ENCODE measurements around the gene WNT9B.
"Not testable (repeated sequence)": the region's sequence is repeated elsewhere in the genome, so short reads cannot be mapped to it uniquely, and the experiment has no call there.

WNT9B gene

DNA sequence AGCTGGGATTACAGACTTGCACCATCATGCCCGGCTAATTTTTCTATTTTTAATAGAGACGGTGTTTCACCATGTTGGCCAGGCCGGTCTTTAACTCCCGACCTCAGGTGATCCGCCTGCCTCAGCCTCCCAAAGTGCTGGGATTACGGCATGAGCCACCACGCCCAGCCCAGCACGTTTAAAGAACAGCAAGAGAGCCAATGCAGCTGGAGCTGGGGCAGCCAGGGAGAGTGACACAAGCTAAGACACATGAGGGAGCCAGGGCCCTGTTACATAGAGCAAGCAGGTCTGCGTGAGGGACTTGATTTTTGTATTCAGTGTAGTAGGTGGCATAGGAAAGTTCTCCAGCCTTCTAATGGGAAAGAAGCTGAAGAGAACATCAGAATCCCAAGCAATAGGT lies 49.9 kb downstream of the WNT9B start:
- H3K27ac ChIP-seq: no peak overlapping the region
- no peak for DNase-seq (ENCODE audit: low read depth, low spot score)

DNA sequence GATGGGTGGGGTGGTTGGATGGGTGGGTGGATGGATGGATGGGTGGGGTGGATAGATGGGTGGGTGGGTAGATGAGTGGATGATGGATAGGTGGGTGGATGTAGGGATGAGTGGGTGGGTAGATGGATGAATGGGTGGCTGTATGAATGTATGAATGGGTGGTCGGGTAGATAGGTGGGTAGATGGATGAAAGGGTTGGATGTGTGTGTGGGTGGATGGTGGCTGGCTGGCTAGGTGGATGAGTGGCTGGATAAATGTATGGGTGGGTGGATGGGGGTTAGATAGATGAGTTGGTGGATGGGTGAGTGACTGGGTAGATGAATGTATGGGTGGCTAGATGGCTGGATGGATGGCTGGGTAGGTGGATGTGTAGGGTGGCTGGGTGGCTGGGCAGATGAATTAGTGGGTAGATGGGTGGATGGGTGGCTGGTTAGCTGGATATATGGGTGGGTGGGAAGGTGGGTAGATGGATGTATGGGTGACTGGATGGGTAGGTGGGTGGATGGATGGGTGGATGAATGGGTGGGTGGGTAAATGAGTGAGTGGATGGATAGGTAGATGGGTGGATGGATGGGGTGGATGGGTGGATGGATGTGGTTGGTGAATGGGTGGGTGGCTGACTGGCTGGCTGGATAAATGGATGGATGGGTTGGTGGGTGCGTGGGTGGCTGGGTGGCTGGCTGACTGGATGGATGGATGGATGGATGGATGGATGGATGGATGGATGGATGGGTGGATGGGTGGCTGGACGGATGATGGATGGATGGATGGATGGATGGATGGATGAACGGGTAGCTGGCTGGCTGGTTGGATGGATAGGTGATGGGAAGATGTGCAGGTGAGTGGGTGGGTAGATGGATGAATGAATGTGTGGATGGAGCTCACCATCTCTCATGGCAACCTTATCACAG lies 52.6 kb downstream of the WNT9B start:
- DNase-seq (ENCODE audit: low read depth, low spot score): no peak
- H3K27ac ChIP-seq: no peak overlapping the region

DNA sequence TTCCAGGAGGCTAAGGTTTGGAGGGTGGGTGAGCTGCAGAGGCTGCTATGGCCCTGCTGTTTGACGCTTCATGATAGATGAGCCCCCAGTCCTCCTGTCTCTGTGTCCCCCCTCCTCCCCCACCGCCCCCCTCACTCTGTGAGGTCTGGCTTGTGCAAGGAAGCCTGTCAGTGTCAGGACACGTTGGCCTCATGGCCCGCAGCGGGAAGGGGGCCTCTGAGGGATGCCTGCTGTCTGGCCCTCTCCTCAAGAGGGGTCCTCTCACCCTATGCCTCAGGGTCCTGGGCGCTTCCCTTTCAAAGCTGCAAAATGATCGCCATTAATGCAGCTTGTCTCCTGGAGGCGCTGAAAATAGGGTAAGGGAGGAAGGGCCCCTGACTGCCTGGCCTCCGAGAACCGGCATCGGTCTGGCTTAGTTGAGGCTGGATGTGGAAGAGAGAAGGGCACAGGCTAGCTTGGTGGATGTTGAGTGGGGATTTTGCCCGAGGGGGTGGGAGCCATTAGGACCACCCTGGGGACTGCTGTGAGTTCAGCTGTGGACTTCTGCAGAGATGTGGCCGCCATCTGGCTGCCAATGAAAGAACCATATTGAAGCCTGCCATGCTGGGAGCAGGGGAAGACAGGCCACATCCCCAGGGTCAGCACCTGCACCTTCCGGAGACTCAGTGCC lies 56.8 kb downstream of the WNT9B start:
- no peak for DNase-seq (ENCODE audit: low read depth, low spot score)
- no peak overlapping the region for H3K27ac ChIP-seq

DNA sequence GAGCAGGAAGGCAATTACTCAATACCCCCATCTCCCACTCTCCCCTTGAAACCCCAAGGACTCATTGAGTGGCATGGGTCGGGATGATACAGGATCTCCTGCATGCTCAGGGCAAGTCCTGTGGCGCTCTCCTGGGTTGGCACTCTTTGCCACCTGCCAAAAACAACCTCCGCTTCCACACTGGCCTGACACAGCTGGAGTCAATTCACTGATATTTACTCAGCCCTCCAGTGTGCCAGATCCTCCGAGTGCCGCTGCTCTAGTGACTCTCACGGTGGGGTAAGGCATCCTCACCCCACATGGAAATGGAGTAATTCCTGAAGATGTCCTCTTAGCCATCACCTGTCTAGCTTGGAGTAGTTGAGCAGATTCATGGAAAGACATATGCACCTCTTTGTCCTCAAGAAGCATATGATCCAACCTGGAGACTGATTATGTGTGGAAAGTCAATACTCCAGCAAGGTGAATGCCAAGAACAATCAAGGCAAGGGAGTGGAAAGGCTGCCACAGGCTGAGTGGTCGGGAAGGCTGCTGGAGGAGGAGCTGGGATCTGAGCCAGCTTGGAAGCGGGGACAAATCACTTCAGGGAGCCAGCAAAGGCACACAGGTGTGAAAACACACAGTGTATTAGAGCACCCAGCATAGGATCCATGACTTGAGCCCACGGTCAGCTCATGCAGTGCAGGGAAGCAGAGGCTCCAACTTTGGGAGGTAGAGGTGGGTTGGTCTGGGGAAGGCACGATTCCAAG lies 59.0 kb downstream of the WNT9B start:
- DNase-seq (ENCODE audit: low read depth, low spot score): no peak

DNA sequence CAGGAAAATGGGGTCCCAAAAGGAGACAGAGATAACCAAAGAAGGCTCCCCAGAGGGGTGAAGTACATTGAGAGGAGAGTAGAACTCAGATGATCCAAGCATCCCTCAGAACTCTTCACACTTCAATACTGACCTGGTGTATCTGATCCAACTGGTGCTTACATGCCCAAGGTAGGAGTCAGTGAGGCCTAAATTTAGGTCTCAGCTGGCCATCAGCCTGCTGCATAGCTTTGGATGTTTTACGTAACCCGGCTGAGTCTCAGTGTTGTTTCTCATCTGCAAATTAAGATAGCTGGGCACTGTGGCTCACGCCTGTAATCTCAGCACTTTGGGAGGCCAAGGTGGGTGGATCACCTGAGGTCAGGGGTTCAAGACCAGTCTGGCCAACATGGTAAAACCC lies 59.9 kb downstream of the WNT9B start:
- DNase-seq (ENCODE audit: low read depth, low spot score): no peak
- no peak overlapping the region for H3K27ac ChIP-seq

More for the DNA sequence above, 59.0 kb downstream of the WNT9B start:
- no peak overlapping the region for H3K27ac ChIP-seq

DNA sequence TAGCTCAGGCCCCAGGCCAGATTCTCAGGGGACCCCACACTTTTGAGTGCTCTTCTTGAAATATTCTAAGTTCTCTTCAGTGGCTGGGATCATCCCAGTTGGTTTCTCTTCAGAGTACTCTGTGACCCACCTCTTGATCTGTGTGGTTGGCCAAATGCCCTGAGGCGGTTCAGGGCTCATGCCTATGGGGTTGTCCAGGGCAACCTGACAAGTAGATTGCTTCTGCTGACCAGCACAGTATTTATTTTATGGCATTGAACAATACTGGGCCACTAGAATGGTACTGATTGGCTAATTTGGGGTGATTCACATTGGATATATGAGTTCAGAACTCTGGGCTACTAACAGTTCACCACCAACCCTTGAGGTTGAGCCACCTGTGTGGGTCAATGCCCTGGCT lies 64.2 kb downstream of the WNT9B start:
- peak overlapping the region; percentile 81 for H3K27ac ChIP-seq
- DNase-seq (ENCODE audit: low read depth, low spot score): no peak

DNA sequence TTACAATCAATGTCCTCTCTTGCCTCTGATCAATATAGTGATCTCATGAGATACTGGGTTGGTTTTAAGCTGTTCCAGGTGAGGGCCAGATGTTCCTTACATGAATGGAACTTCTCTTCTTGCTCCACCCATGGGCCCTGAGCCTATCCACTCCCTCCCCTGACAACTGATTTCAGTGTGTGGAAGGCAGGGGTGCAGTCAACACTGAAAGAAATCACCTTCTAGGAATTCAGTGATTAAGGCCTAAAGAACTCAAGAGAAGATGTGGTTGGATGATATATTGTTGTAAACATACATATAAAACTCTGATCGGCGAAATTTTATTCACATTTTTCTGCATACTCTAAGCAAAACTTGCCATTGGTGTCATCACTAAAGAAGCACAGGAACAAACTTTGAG lies 64.8 kb downstream of the WNT9B start:
- peak; percentile 16 for DNase-seq (ENCODE audit: low read depth, low spot score)
- H3K27ac ChIP-seq: peak overlapping the region; percentile 81

DNA sequence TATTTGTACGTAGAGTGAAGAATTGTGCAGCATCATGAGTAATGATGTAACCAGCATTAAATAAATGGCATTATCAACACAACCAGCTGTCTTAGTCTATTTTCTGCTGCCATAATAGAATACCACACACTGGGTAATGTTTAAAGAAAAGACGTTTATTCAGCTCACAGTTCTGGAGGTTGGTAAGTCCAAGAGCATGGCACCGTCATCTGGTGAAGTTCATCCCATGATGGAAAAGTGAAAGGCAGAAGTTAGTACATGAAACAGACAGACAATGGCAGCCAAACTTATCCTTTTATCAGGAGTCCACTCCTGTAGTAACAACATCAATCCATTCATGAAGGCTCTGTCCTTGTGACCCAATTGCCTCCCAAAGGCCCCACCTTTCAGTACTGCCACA lies 65.2 kb downstream of the WNT9B start:
- no peak for DNase-seq (ENCODE audit: low read depth, low spot score)
- H3K27ac ChIP-seq: peak overlapping the region; percentile 81

DNA sequence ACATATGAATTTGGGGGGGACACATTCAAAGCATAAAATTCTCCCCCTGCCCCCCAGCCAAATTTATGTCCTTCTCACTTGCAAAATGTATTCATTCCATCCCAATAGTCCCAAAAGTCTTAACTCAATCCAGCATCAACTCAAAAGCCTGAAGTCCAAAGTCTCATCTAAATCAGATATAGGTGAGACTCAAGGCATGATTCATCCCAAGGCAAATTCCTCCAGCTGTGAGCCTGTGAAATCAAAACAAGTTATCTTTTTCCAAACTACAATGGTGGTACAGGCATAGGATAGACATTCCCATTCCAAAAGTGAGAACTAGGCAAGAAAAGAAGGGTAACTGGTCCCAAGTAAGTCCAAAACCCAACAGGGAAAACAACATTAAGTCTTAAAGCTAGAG lies 65.7 kb downstream of the WNT9B start:
- H3K27ac ChIP-seq: peak overlapping the region; percentile 81
- no peak for DNase-seq (ENCODE audit: low read depth, low spot score)

DNA sequence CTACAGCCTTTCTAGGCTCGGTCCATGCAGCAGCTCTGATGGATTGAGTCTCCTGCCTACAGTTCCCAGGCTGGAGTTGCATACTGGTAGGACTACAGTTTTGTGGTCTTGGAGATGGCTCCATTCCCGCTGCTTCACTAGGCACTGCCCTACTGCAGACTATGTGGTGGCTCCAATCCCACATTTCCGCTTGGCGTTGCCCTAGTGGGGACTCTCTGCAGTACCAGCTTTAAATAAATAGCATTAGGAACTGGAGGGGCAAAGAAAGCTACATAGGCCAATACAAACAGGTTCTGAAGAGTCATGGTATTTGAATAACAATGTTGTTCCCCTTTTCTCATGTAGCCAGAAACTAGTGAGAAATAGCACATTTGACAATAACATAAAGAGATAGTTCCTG lies 66.1 kb downstream of the WNT9B start:
- no peak overlapping the region for H3K27ac ChIP-seq
- no peak for DNase-seq (ENCODE audit: low read depth, low spot score)

DNA sequence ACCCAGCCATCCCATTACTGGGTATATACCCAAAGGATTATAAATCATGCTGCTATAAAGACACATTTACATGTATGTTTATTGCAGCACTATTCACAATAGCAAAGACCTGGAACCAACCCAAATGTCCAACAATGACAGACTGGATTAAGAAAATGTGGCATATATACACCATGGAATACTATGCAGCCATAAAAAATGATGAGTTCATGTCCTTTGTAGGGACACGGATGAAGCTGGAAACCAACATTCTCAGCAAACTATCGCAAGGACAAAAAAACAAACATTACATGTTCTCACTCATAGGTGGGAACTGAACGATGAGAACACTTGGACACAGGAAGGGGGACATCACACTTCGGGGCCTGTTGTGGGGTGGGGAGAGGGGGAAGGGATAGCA lies 70.6 kb downstream of the WNT9B start:
- DNase-seq (ENCODE audit: low read depth, low spot score); H3K27ac ChIP-seq: not testable (repeated sequence)

DNA sequence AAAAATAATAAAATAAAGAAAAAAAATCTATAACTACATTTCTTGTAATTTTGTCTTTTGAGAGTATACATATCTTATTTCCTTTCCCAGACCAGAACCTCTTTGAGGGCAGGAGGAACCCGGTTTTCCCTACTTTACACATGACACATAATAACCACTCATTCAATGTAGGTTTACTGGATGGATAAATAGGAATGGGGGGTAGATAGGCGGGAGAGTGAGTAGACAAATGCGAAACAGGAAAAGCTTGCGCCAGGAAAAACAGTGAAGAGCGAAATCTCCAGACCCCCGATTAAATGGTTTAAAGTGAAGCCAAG lies 71.1 kb downstream of the WNT9B start:
- H3K27ac ChIP-seq: peak overlapping the region; percentile 85
- no peak for DNase-seq (ENCODE audit: low read depth, low spot score)

DNA sequence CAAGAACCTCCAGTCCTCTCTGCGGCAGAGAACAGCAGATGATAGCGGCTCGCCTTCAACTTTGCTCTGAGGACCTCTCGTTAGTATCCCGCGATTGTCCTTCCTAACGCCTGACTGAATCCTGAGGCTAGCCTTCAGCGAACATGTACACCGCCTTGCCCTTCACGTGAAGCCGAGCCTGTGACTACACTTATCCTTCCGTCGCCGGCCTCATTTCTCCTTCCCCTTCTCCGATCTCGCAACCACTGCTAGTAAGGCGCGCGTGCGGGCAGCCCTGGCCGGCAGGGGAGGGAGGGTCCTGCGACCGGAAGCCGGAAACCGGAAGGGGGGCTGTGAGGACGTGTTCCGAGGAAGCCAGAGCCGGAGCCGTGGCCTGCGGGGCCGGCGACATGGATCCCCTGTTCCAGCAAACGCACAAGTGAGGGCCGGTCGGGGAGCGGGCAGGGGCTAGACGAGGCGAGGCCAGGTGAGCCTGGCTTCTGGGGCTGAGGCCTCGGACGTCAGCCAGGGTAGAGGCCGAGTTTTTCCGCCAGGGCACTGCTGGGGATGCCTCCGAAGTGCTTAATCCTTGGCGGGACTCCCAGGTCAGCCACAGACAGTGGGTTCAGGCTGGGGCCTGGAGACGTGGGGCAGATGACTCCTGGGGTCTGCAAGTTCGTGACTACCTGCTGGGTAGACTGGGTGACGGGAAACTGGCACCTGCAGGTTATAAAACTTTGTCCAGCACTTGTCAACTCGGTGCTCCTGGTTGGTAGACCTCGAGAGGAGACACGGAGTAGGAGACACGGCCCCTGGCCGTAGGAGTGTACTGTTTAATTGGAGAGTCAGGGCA lies 71.6 kb downstream of the WNT9B start, which contains the start of gene GOSR2:
Gene GOSR2 (plus strand): TSS at position 357 of the 832 bp plus-strand sequence. CDS start 33 bp downstream, at position 390.
- peak; percentile 20 for DNase-seq (ENCODE audit: low read depth, low spot score)

DNA sequence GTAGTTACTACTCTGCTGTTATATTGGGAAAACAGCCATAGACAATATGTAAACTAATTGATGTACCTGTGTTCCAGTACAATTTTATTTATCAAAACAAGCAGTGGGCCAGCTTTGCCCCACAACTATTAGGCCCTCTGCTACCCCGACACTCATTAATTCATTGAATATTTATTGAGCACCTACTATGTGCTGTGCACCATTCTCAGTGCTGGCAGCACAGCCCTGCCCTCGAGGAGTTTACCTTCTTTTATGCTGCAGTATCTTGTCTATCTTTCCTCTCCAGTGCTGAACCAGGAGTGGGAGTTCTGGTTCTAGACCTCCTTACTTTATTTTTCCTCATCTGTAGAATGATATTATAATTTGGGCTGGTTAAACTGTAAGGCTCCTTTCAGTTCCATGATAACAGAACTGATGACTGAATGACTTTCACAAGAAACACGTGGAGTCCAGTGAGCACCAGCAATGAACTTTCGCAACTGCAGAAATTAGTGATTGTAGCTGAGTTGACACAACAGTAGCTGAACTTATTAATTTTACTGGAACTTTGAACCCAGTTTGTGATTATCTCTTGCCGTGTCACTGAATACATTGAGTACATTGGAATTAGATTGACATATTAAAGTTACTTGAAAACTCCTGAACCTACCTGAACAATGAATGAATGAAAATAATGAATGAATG lies 73.9 kb downstream of the WNT9B start:
- no peak overlapping the region for H3K27ac ChIP-seq
- no peak for DNase-seq (ENCODE audit: low read depth, low spot score)

More for the DNA sequence above, 71.6 kb downstream of the WNT9B start, which contains the start of gene GOSR2:
- H3K27ac ChIP-seq: peak within 1 kb of the TSS; percentile 85

DNA sequence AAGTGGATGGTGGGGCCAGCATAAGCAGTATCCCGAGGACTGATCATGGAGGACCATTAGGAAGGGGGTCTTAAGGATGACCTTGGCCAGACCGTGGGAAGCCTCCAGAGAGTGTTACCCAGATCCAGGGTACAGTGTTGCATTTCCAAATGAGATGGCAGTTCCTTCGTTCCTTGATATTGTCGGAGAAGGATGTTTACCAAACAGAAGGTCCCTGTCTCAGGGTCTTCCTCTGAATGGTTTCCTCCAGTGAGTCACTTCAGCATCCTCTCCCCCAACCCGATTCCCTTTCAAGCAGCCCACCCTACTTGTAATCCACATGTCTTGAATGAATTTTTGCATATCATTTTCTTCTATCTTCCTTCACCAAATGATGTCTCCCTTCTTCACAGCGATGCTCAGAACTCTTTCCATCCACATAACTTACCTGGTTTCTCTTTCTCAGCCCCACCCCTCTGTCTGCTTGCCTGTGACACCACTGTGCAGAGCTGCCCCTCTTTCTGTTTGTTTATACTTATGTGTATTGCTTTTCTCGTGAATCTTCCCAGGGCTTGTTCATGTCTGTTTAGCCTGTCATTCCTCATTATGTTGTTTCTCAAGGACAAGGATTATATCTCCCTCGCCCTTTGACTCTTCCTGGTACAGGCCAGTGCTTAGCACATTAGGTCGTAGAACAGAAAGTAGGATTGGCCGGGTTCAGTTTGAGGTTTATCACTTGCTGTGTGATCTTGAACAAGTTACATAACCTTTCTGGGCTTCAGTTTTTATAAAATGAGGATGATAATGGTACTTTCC lies 77.3 kb downstream of the WNT9B start:
- no peak for DNase-seq (ENCODE audit: low read depth, low spot score)
- H3K27ac ChIP-seq: peak overlapping the region; percentile 67

DNA sequence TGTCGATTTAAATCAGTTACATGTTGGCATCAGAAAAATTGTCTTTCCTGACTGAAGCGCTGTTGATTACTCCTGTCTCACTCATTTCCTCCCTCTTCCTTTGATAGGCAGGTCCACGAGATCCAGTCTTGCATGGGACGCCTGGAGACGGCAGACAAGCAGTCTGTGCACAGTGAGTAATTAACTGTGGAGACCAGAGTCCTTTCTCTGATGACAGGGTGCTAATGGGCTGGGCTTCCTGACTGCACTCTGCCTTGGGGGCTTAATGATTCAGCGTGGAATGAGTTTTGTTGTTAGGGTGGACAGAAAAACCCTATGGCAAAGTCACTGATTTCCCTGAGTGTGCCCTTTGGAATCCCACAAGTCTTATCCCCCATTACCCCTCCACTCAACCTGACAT lies 78.0 kb downstream of the WNT9B start:
- peak overlapping the region; percentile 67 for H3K27ac ChIP-seq
- DNase-seq (ENCODE audit: low read depth, low spot score): peak; percentile 60

DNA sequence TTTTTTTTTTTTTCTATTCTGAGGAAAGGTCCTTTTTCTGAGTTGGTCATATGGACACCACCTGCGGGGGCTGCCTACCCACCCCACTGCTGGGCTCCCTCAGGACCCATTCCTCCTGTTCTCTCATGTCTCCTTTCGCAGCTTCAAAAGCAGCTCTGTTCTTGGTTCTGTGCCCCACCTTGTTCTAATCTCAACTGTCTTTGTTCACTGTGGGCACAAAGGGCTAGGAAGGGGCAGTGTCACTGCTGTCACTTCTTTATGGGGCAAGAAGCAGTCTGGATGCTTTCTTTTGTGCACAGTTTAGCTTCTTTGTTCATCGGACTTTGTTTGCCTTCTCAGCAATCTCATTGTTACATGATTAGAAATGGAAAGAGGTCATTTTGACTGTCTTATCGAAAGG lies 78.7 kb downstream of the WNT9B start:
- DNase-seq (ENCODE audit: low read depth, low spot score): no peak
- H3K27ac ChIP-seq: peak overlapping the region; percentile 67

DNA sequence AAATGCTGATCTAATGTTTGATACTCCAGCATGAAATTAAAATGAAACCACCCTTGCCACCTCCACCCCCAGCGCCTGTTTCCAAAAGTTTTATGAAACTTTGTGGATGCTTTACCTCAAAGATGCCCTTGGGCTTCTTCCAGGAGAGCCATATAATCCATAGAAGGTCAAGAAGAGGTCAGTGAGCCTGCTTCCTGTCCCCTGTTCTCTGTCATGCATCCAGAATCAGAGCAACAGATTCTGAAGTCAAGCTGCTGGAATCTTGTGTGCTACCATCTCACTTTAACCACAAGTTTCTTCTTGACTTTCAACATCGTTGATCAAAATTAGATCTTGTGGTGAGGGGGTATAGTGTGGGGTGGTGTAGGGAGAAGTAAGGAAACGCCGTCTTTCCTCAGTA lies 80.2 kb downstream of the WNT9B start:
- no peak for DNase-seq (ENCODE audit: low read depth, low spot score)

More for the DNA sequence above, 80.2 kb downstream of the WNT9B start:
- no peak overlapping the region for H3K27ac ChIP-seq
